GM10248 (cell line): Measurements from ENCODE around the gene AKT2.

Source experiments
- CTCF ChIA-PET: fragments of 300-600 bp; sonication (Branson Sonifier 250); formaldehyde crosslinking; extraction: SDS; loops from one replicate; lab custom pipeline; 2021; ENCODE audit warnings: antibody characterized with exemption; lab: Yijun Ruan, JAX
- POLR2A ChIA-PET: fragments of 350-650 bp; sonication (Branson Sonifier 250); formaldehyde crosslinking; extraction: SDS; loops from one replicate; lab custom pipeline; 2020; ENCODE audit warnings: antibody characterized with exemption; lab: Yijun Ruan, JAX
- DNase-seq: peaks from one replicate; pipeline ENCODE4 v3.0.0; 2012; ENCODE audit errors: extremely low spot score
- CTCF ChIP-seq: IDR thresholded peaks from 2 replicates; pipeline ENCODE4 v1.5.1; 2012; ENCODE audit warnings: mild to moderate bottlenecking, low read depth; ENCODE audit errors: extremely low read depth, missing control alignments, control extremely low read depth

Gene AKT2

GRCh38 chr19:40241125-40241808 lies 43.9 kb downstream of the AKT2 start:
- ChIA-PET CTCF (no interaction called here), POLR2A (no interaction called here)
- TF ChIP-seq CTCF = no peak
- DNase-seq = no peak

GRCh38 chr19:40240332-40240731 lies 44.8 kb downstream of the AKT2 start:
- POLR2A ChIA-PET = no interaction called here
- CTCF ChIA-PET = no interaction called here
- DNase-seq = no peak
- TF ChIP-seq CTCF = no peak

GRCh38 chr19:40239415-40240226 lies 45.5 kb downstream of the AKT2 start:
- POLR2A ChIA-PET = no interaction called here

GRCh38 chr19:40238775-40239174 lies 46.4 kb downstream of the AKT2 start:
- no peak for DNase-seq
- TF ChIP-seq CTCF = no peak
- CTCF ChIA-PET = no interaction called here
- POLR2A ChIA-PET = no interaction called here

More at GRCh38 chr19:40239415-40240226, 45.5 kb downstream of the AKT2 start:
- CTCF ChIA-PET = no interaction called here
- no peak for TF ChIP-seq CTCF
- no peak for DNase-seq

- no peak for DNase-seq
- CTCF ChIA-PET = interaction anchor here (1.0 kb wide), 1 partner anchor 70 kb away, joined by 3 read pairs; no protein-coding TSS in a partner anchor
- TF ChIP-seq CTCF = no peak
- POLR2A ChIA-PET = interaction anchor here (0.6 kb wide), 1 partner anchor 1064 kb away, joined by 4 read pairs; no protein-coding TSS in a partner anchor
Measured at GRCh38 chr19:40237791-40238190, 47.4 kb downstream of the AKT2 start.

- POLR2A ChIA-PET = no interaction called here
- CTCF ChIA-PET = interaction anchor here (1.2 kb wide), 1 partner anchor 11 kb away, joined by 3 read pairs; no protein-coding TSS in a partner anchor
Measured at GRCh38 chr19:40236366-40236765, 48.8 kb downstream of the AKT2 start.

More at GRCh38 chr19:40236366-40236765, 48.8 kb downstream of the AKT2 start:
- no peak for TF ChIP-seq CTCF
- no peak for DNase-seq
